DMS153 treated with DMSO at 0.1 percent for 48 hours (cell line): ENCODE data around the gene CCDC142.

Source experiments
- DNase-seq: peaks from one replicate; lab custom pipeline; 2025; ENCODE audit not compliant: unreplicated experiment; lab: John Stamatoyannopoulos, UW

The CCDC142 gene

DNA sequence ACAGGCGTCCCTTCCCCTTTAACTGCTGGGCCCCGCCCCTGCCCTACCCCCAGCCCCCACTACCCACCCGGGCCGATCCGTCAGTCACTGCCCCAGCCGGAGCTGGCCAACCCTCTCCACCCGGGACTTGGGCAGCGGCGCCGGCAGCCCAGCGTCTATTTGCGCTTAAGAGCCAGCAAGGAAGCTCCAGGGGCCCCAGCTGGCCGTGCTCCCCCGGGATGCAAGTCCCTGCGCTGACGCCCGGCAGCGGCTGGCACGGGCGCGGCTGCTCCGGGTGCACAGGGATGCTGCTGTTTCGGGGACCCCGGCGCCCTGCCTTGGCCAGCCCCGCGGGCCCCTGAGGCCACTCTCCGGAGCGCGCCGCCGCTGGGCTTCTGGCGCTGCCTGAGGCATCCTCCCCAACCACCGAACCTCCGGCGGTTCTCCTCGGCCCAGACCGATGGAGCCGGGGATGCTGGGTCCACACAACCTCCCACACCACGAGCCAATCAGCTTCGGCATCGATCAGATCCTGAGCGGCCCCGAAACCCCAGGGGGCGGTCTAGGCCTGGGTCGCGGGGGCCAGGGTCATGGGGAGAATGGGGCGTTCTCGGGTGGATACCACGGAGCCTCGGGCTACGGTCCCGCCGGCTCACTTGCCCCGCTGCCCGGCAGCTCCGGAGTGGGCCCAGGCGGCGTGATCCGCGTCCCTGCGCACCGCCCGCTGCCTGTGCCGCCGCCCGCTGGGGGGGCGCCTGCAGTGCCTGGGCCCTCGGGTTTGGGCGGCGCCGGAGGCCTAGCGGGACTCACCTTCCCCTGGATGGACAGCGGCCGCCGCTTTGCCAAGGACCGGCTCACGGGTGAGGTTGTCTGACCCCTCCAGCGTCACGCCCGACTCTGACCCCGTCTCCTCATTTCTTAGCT is 31.8 kb upstream of the CCDC142 start, which contains the start of gene TLX2:
TLX2 (plus strand) TSS at position 83 of the 903 bp plus-strand sequence; CDS start at position 440, 357 bp downstream.
- no peak for DNase-seq

GRCh38 chr2:74513605-74514367 is 31.0 kb upstream of the CCDC142 start:
- no peak for DNase-seq

GRCh38 chr2:74512744-74513604 is 30.2 kb upstream of the CCDC142 start:
- no peak for DNase-seq

DNA sequence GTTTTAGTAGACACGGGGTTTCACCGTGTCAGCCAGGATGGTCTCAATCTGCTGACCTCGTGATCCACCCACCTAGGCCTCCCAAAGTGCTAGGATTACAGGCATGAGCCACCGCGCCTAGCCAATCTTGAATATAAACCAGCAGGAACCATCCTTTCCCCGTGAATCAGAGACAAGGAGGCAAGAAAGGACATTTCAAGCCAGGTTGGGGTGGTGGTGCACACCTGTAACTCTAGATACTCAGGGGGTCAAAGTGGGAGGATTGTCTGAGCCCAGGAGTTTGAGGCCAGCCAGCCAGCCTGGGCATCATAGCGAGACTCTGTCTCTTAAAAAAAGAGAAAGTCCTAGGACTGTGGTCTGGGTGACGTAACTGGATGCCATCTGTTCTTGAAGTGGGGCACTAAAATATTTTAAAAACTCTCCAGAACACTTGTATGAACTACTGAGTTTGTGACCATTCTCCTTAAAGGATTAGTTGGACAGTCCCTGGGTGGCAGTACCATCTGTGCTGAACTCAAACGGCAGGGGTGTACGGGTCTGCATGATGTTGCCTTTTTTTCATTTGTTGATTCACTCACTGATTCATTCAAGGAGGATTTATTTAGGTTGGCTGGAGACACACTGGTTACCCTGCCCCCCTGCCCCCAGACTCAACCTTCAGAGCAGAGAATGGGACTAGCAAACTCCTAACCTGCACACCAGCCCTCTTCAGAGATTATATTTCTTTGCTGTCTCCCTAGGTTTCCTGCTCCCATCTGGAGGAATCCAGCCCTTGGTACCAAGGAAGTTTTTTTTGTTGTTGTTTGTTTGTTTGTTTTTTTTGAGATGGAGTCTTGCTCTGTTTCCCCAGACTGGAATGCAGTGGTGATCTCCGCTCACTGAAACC is 28.5 kb upstream of the CCDC142 start:
- no peak for DNase-seq

- DNase-seq: no peak
Observed at GRCh38 chr2:74510272-74510671, 27.5 kb upstream of the CCDC142 start.

DNA sequence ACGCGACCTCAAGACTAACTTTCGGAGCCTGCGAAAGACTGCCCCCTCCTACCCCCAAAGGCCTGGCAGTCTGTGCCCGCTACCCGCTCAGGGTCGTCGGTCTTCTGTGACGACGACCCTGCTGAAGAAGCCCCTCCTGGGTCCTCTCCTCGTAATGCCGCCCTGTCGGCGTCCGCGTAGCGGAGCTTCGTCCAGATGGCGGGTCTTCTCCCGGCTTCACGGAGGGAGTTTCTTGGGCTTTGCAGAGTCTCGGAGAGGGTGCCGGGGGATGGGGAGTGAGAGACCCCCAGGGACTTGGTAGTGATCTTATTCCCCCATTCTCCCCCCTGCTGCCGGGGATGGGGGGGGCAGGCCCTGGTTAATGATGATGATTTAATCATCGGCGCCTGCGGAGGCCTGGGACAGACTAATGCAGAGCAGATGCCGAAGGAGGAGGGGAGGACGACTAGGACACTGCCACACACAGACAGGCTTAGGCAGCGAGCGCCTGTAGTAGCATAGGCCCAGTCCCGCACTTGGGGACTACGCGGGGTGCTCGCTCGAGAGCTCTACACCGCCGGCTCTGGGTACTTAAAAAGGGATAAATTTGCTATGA is 25.2 kb upstream of the CCDC142 start:
- DNase-seq: no peak

GRCh38 chr2:74507145-74507925 is 24.5 kb upstream of the CCDC142 start, which contains the start of gene PCGF1:
TSS of gene PCGF1 (minus strand) at chr2:74507695. CDS start at chr2:74507668, 27 bp downstream.
- DNase-seq: peak; percentile 94

- no peak for DNase-seq
Observed at GRCh38 chr2:74505448-74506246, 22.8 kb upstream of the CCDC142 start.

- DNase-seq: no peak
Observed at GRCh38 chr2:74504591-74504990, 21.8 kb upstream of the CCDC142 start.

- no peak for DNase-seq
Observed at GRCh38 chr2:74503506-74504475, 21.0 kb upstream of the CCDC142 start.

GRCh38 chr2:74502720-74503505 is 20.1 kb upstream of the CCDC142 start:
- DNase-seq: no peak

DNA sequence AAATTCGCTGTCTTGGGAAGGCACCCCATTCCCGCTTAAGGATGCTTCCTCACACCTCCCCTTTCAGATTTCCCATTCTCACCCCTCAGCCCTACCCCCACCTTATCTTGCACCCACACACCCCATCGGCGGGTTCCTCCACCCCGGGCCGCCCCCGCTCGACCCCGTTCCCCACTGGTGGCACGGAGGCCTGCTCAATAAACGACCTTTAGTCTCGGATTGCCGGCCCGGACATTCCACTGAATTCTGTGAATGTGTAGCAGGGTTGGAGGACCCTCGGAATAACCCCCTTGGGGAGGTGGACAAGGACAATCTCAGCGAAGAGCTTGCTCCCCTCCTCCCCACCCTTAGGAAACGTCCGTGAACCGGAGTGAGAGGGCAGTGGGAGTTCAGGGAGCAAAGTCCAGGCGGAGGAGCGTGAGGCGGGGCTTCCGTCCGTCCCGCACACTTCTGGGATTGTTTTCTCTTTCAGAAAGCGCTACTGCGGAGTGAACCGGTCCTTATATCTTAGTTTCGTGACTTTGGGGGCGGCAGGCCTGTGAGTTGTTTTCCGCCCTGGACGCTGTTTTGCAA is 19.4 kb upstream of the CCDC142 start:
- DNase-seq: no peak

DNA sequence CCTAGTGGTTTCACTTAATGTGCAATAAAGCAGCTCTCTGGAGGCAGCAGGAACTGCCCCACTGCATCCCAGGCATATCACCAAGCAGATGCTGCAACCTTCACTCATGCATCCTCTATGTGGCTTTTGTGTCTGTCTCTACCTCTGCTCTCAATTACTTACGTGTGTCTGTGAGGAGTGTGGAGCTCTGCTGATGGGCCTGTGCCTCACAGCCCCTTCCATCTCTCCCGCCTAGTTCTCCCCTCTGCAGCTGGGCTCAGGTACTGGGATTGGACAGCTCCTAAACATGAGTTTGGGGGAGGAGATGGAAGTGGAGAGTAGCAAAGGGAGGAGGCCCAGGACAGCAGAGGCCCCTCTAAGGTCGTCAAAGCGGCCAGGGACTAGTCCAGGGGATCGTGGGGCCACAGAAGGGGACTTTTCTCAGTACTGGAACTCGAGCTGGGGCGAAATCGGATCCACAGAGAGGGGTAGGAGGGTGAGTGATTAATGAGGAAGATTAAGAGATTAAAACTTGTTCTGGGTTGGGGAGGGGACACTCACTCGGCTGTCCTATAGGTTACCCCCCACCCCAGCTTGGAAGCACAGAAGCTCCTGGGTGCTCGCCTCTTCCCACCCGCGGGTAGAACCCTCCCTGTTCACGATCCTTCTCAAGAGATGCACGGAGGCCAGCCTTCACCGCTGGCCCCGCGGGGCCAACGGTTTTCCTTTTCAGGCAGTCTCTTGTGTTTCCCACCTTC is 18.7 kb upstream of the CCDC142 start:
- DNase-seq: no peak

GRCh38 chr2:74500578-74500946 is 17.8 kb upstream of the CCDC142 start:
- no peak for DNase-seq

DNA sequence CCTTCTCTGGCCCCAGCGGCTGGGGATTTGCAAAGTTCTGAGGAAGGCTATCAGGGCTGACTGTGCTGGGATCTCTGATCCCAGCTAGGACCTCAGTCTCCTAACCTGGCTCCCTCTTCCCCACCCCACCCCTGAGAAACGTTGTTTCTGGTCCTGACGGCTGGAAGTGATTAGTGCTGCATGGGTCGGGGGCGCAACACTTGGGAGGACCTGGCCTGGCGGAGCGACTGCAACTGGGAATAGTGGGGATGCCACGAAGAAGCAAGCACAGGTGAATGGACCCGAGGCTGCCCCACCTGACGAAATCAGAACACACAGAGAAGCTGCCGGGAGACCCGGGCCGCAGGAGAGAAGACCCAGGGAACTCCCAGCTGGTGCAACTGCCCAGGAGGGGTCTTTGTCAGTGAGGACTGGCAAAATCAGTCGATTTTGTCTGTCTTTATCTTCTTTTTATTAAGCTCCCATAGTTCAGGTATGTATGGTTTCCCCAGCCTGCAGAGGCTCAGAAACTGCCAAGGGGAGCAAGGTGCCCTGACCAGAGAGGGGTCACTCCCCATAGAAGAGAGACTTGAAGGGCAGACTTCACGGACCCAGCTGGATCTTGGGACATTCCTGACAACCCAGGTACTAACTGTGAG is 17.3 kb upstream of the CCDC142 start:
- no peak for DNase-seq
